ENCODE measurements around the gene FRAS1.

DNA sequence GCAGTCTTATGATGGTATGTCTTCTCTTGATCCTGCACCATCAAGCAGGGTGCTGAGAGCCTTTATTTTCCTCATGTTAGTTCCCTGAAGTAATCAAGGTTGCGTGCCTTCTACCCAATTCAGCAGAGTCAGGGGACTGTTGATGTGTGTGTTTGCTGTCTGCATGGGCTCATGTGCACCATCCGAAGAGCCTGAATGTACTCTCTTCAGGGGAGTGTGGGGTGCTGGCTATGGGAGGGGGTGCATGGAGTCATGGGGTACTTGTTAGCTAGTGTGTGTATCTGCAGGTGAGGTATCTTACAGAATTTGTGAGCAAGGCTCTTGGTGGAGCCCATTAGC is 340.1 kb downstream of the FRAS1 start:
- TF ChIP-seq, protein P1, sequence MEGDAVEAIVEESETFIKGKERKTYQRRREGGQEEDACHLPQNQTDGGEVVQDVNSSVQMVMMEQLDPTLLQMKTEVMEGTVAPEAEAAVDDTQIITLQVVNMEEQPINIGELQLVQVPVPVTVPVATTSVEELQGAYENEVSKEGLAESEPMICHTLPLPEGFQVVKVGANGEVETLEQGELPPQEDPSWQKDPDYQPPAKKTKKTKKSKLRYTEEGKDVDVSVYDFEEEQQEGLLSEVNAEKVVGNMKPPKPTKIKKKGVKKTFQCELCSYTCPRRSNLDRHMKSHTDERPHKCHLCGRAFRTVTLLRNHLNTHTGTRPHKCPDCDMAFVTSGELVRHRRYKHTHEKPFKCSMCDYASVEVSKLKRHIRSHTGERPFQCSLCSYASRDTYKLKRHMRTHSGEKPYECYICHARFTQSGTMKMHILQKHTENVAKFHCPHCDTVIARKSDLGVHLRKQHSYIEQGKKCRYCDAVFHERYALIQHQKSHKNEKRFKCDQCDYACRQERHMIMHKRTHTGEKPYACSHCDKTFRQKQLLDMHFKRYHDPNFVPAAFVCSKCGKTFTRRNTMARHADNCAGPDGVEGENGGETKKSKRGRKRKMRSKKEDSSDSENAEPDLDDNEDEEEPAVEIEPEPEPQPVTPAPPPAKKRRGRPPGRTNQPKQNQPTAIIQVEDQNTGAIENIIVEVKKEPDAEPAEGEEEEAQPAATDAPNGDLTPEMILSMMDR (IDR thresholded peaks at IDR 0.05): no peak
- TF ChIP-seq POLR2AphosphoS5 (IDR thresholded peaks at IDR 0.05; ENCODE audit: insufficient read depth in 1 of 2, low read depth in 1 of 2) (no peak), POLR2A (IDR thresholded peaks at IDR 0.05) (no peak)

Data from vagina (tissue), 2 donors.